Neural progenitor cell (in vitro differentiated cells): Measurements from ENCODE around the gene CEP128.

Experiments used
- CTCF ChIP-seq: fragments of 200-600 bp; sonication (generic); IDR thresholded peaks from 2 replicates; pipeline ENCODE4 v1.5.1; 2017; ENCODE audit warnings: antibody characterized with exemption, mild to moderate bottlenecking
- EZH2 ChIP-seq: fragments of 200-600 bp; sonication (generic); IDR thresholded peaks from 2 replicates; pipeline ENCODE4 v1.6.1; 2017; ENCODE audit warnings: antibody characterized with exemption, mild to moderate bottlenecking, moderate library complexity

- TF ChIP-seq EZH2 = no peak
- TF ChIP-seq CTCF = no peak
These were observed 76.0 kb downstream of the CEP128 start for GRCh38 chr14:80865565-80865964.
